GM13976 (cell line): ENCODE results near the gene VARS1.

ENCODE experiments used
- DNase-seq: peaks from one replicate; pipeline ENCODE4 v3.0.0; 2012; ENCODE audit warnings: low spot score
- in situ Hi-C: fragments of 300-500 bp; cut with MboI; formaldehyde crosslinking; loops from one replicate; pipeline ENCODE4 v1.12.0; 2022; ENCODE audit warnings: low sequenced_read_pairs, mixed read lengths, inconsistent platforms; ENCODE audit not compliant: unreplicated experiment
- TF ChIP-seq, protein P1 (sequence below): IDR thresholded peaks from 2 replicates; pipeline ENCODE4 v1.5.1; 2012; ENCODE audit warnings: borderline replicate concordance, mild to moderate bottlenecking; ENCODE audit not compliant: insufficient read depth; ENCODE audit errors: extremely low read depth, missing control alignments, control extremely low read depth

The VARS1 gene

DNA sequence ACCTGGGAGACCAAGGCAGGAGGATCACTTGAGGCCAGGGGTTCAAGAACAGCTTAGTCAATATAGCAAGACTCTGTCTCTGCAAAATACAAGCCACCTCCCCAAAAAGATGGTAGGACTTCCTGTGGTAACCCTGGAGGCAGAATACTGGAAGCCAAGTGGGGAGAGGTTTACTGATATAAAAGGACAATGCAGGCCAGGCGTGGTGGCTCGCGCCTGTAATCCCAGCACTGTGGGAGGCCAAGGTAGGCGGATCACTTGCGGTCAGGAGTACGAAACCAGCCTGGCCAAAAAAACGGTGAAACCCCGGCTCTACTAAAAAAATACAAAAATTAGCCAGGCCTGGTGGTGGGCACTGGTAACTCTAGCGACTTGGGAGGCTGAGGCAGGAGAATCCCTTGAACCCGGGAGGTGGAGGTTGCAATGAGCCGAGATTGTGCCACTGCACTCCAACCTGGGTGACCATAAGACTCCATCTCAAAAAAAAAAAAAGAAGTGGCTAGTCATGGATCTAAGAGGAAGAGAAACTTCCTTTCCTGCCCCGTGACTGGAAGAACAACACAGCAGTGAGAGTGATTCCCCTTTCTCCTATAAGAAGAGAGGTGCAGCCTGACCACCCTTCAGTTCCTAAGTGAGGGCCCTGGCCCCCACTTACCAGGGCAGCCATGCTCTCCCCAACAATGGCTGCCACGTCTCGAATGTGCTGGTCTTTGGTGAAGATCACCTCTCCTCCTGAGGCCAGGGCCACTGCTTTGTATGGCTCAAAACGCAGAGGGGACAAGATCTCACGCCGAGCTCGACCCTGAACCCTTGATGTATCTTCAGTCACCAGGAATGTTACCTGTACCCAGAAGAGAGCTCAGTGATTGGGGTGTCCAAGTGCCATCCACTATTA, 26.9 kb downstream of the VARS1 start:
- TF ChIP-seq, protein P1, sequence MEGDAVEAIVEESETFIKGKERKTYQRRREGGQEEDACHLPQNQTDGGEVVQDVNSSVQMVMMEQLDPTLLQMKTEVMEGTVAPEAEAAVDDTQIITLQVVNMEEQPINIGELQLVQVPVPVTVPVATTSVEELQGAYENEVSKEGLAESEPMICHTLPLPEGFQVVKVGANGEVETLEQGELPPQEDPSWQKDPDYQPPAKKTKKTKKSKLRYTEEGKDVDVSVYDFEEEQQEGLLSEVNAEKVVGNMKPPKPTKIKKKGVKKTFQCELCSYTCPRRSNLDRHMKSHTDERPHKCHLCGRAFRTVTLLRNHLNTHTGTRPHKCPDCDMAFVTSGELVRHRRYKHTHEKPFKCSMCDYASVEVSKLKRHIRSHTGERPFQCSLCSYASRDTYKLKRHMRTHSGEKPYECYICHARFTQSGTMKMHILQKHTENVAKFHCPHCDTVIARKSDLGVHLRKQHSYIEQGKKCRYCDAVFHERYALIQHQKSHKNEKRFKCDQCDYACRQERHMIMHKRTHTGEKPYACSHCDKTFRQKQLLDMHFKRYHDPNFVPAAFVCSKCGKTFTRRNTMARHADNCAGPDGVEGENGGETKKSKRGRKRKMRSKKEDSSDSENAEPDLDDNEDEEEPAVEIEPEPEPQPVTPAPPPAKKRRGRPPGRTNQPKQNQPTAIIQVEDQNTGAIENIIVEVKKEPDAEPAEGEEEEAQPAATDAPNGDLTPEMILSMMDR, result no peak
- DNase-seq, result no peak
- in situ Hi-C loops, result no loop called here

DNA sequence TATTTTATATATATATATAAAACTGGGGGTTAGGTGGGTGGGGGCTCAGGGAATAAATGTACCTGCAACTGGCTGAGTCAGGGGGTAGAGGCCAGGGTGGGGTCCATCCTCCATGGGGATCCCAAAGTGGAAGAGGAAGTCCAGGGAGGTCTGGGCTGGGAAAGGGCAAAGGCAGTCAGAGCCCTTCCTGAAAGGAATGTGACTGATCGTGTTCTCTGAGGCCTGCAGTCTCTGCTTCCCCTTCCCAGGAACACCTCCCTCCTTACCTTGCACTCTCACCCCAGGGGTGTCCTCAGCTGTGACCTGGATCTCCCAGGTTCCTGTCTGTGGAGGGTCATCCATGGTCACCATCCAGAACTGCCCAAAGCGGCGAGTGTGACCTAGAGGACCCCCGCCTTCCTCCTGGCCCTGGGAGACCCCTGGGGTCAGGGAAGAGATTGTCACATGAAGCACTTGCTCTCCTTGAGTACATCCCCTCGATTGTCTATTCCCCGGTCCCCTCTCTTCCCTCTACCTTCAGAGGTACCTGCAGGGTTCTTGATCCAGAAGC, 28.4 kb downstream of the VARS1 start:
- in situ Hi-C loops, result no loop called here
- no peak for DNase-seq
- TF ChIP-seq, protein P1, result no peak

DNA sequence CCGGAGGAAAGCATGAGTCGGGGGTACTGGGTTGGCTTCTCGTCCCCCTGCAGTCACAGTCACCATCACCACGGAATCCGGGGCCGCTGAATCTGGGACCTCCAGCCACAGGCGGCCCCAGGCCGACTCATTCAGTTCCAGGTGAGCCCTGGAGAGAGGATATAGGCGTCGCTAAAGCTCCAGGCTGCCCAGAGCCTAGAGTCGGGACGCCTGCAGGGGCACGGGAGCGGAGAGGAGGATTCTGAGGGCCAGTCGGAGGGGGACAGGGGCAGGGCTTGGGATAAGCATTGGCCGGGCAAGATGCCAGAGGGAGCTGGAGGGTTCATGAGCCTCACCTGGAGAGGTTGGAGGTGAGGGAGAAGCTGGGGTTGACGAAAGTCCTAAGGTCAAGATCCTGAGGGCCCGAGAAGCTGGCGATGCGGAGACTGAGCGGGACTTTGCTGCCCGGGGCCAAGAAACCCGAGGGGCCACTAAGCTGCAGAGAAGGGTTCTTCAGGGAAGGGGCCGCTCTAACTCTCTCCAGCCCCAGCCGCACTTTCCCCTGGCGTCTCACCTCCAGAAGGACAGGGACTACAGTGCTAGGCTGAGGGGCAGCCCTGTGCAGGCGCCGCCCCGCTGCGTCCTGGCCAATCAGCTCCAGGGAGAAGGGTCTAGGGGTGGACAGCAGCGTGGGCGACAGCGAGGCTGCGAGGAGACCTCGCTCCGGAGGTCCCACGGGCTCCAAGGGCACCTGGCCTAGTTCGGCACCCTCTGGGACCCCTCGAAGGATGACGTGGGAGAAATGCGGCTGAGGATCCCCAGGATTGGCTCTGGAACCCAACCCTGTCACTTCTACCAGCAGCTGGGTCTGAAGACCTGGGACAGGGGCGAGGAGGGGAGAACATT, 29.4 kb downstream of the VARS1 start:
- in situ Hi-C loops, result no loop called here
- DNase-seq, result no peak
- TF ChIP-seq, protein P1, result no peak

DNA sequence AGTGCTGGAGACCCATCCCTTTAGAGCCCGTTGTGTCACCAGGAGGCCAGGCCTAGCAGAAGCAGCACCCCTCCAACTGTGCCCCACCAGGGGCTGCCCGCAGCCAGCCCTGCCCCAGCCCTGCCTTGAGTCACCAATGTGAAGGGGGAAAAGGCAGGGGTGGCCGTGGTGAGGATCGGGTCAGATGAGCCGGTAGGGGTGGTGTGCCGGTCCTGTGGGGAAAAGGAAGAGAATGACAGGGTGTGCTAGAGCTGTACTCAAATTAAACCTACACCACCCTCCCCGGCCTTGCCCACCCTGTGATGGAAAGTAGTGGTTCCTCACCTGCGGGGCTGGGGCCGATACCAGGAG, 30.0 kb downstream of the VARS1 start:
- TF ChIP-seq, protein P1, result no peak
- no peak for DNase-seq
- in situ Hi-C loops, result no loop called here

DNA sequence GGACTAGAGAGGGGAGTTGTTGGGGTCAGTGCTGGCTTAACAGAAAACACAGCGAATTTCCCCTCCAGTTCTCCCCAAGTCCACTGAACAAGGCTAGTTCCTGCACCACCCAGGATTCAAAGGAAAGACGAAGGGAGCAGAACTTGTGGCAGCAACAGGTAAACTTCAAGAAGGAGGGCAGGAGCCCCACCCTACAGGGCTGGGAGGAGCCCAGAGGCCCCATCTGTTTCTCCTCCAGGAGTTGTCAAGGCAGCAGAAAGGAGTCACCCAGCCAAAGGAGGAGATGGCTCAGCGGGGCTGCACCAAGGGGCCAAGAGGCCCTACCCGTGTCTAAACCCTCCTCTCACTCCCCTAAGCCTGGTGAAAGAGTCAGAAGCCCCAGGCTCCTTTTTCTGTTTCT, 31.4 kb downstream of the VARS1 start:
- in situ Hi-C loops, result no loop called here
- TF ChIP-seq, protein P1, result no peak
- no peak for DNase-seq

DNA sequence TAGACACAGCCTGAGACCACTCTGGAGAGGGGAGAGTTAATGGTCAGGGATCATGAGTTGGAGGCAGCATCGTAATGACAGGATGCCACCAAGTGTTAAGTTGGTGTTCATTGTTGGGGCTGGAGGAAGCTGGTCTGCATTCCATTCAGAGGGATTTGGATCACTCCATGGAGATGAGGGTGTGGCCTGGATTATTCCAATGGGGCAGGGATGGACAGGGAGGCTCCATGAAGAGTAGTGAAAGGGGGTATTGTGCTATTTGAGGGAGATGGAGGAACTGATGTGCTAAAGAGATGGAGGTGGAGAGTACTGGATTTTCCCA, 32.0 kb downstream of the VARS1 start:
- TF ChIP-seq, protein P1, result no peak
- no peak for DNase-seq
- in situ Hi-C loops, result no loop called here
